Panc1 (cell line): ENCODE results near the gene STARD13. TPM values are rescaled to one million over a fixed set of nuclear protein-coding genes. Genes with fewer than 3 reads are reported as not detected.

Experiments used
- ATAC-seq: fragments of 200-7000 bp; cut with Tn5 transposase; 2 replicates; pipeline ENCODE4 v1.9.1; 2020; ENCODE audit warnings: mild to moderate bottlenecking, moderate library complexity
- BruUV-seq: library from RNA; stranded (reverse); fragments of 400-500 nt; replicated peaks from 2 replicates; lab custom pipeline; 2021; lab: Mats Ljungman, UMichigan
- CTCF ChIA-PET: fragments of 300-600 bp; sonication (Branson Sonifier 250); formaldehyde crosslinking; loops from one replicate; lab custom pipeline; 2022; ENCODE audit warnings: antibody characterized with exemption; lab: Charles Lee
- POLR2A ChIA-PET: fragments of 300-600 bp; sonication (Branson Sonifier 250); formaldehyde crosslinking; loops from one replicate; lab custom pipeline; 2022; ENCODE audit warnings: antibody characterized with exemption; lab: Charles Lee
- DNase-seq: peaks from one replicate; pipeline ENCODE4 v3.0.0-alpha.2; 2010; ENCODE audit warnings: low read depth, low spot score
- H3K27ac ChIP-seq: 2 replicates; pipeline ENCODE4 v1.5.1; 2011; ENCODE audit warnings: mild to moderate bottlenecking, low read length, inconsistent platforms
- H3K27me3 ChIP-seq: fragments of 200-500 bp; sonication (Bioruptor generic); 2 replicates; pipeline ENCODE4 v1.6.0; 2014; ENCODE audit warnings: low read length, inconsistent platforms; ENCODE audit not compliant: control insufficient read depth, insufficient read depth
- H3K36me3 ChIP-seq: fragments of 200-500 bp; sonication (Bioruptor generic); 2 replicates; pipeline ENCODE4 v1.5.1; 2014; ENCODE audit warnings: inconsistent platforms, mild to moderate bottlenecking, low read length, moderate library complexity; ENCODE audit not compliant: control insufficient read depth, insufficient read depth
- H3K4me1 ChIP-seq: 2 replicates; pipeline ENCODE4 v1.5.1; 2011; ENCODE audit warnings: inconsistent platforms, mild to moderate bottlenecking, low read length, moderate library complexity; ENCODE audit not compliant: control insufficient read depth, insufficient read depth
- H3K4me3 ChIP-seq, 2 experiments: 2 replicates each; pipeline ENCODE4 v1.5.1; 2011 to 2012; ENCODE audit warnings: low read depth in 2 of 2, low read length in 2 of 2, mild to moderate bottlenecking in 2 of 2, inconsistent platforms in 1 of 2, moderate library complexity in 1 of 2
- H3K9me3 ChIP-seq: fragments of 200-500 bp; sonication (Bioruptor generic); 2 replicates; pipeline ENCODE4 v1.5.1; 2014; ENCODE audit warnings: low read depth, mild to moderate bottlenecking, inconsistent platforms, low read length, moderate library complexity; ENCODE audit not compliant: control insufficient read depth, insufficient read depth
- POLR2AphosphoS5 ChIP-seq: IDR thresholded peaks from 2 replicates; pipeline ENCODE4 v1.6.1; 2012; ENCODE audit warnings: mild to moderate bottlenecking, low read depth, low read length, moderate library complexity
- REST ChIP-seq, 2 experiments: IDR thresholded peaks; 2 replicates each; pipeline ENCODE4 v1.6.1; 2011 to 2012; ENCODE audit warnings: low read depth in 2 of 2, control low read depth in 1 of 2, low read length in 1 of 2, mild to moderate bottlenecking in 1 of 2, moderate library complexity in 1 of 2; ENCODE audit not compliant: insufficient read depth in 1 of 2
- SIN3A ChIP-seq: IDR thresholded peaks from 2 replicates; pipeline ENCODE4 v1.6.1; 2012; ENCODE audit warnings: low read depth, mild to moderate bottlenecking, low read length, moderate library complexity, borderline replicate concordance; ENCODE audit not compliant: insufficient read depth
- TCF7L2 ChIP-seq: IDR thresholded peaks from 2 replicates; pipeline ENCODE4 v1.6.1; 2011; ENCODE audit warnings: mild to moderate bottlenecking, low read depth, low read length, inconsistent platforms
- in situ Hi-C: cut with HindIII; loops from 2 replicates; pipeline ENCODE4 v1.10.0; 2016; ENCODE audit warnings: low sequenced_read_pairs, low pct_unique_long_range_greater_than_20kb
- intact Hi-C: fragments of 100-400 bp; cut with micrococcal nuclease; formaldehyde crosslinking; loops from one replicate; pipeline ENCODE4 v1.10.0; 2022; ENCODE audit not compliant: unreplicated experiment
- total RNA-seq: library from RNA; stranded (reverse); gene quantifications from one replicate; pipeline ENCODE4 v1.2.1, GENCODE V29; 2021; ENCODE audit not compliant: unreplicated experiment
- TF ChIP-seq, protein P1 (sequence below): fragments of 450-650 bp; IDR thresholded peaks from 2 replicates; pipeline ENCODE4 v1.5.1; 2017; ENCODE audit warnings: mild to moderate bottlenecking

STARD13 gene
- total RNA-seq, 1 experiment from 2014 or later = 6.5 TPM

- H3K4me3 ChIP-seq = no peak overlapping the region
- DNase-seq (no peak), ATAC-seq (no peak)
- ChIA-PET CTCF (no interaction called here), POLR2A (no interaction called here)
- in situ Hi-C loops = no loop called here
- H3K36me3 ChIP-seq = no peaks in the 10 kb centered on the region
- no TSS peak for BruUV-seq
- H3K27ac ChIP-seq = no peak overlapping the region
- H3K4me1 ChIP-seq = no peaks in the 10 kb centered on the region
- no peaks in the 10 kb centered on the region for H3K9me3 ChIP-seq
- no peak for TF ChIP-seq REST (IDR thresholded peaks at IDR 0.05; ENCODE audit: insufficient read depth in 1 of 2, low read depth in 2 of 2, low read length in 1 of 2)
- TF ChIP-seq, protein P1, sequence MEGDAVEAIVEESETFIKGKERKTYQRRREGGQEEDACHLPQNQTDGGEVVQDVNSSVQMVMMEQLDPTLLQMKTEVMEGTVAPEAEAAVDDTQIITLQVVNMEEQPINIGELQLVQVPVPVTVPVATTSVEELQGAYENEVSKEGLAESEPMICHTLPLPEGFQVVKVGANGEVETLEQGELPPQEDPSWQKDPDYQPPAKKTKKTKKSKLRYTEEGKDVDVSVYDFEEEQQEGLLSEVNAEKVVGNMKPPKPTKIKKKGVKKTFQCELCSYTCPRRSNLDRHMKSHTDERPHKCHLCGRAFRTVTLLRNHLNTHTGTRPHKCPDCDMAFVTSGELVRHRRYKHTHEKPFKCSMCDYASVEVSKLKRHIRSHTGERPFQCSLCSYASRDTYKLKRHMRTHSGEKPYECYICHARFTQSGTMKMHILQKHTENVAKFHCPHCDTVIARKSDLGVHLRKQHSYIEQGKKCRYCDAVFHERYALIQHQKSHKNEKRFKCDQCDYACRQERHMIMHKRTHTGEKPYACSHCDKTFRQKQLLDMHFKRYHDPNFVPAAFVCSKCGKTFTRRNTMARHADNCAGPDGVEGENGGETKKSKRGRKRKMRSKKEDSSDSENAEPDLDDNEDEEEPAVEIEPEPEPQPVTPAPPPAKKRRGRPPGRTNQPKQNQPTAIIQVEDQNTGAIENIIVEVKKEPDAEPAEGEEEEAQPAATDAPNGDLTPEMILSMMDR = no peak
- no peak for TF ChIP-seq SIN3A
- TF ChIP-seq POLR2AphosphoS5 = no peak
- TF ChIP-seq TCF7L2 = no peak
- no peaks in the 10 kb centered on the region for H3K27me3 ChIP-seq
- intact Hi-C loops = no loop called here
These were observed 214.8 kb downstream of the STARD13 start for GRCh38 chr13:33070713-33071112.

- no peak overlapping the region for H3K27ac ChIP-seq
- H3K27me3 ChIP-seq = no peaks in the 10 kb centered on the region
- CTCF ChIA-PET = no interaction called here
- POLR2A ChIA-PET = no interaction called here
- no peaks in the 10 kb centered on the region for H3K4me1 ChIP-seq
- intact Hi-C loops (no loop called here), in situ Hi-C loops (no loop called here)
- ATAC-seq (no peak), DNase-seq (no peak)
- H3K36me3 ChIP-seq = no peaks in the 10 kb centered on the region
- H3K9me3 ChIP-seq = no peaks in the 10 kb centered on the region
- no peak for TF ChIP-seq POLR2AphosphoS5
- TF ChIP-seq, protein P1 = peak; percentile 4; the same call in 1 of the 2 replicates
- H3K4me3 ChIP-seq = no peak overlapping the region
- BruUV-seq = no TSS peak
These were observed 216.2 kb downstream of the STARD13 start for GRCh38 chr13:33069365-33069764.

GRCh38 chr13:33066329-33066728 is 219.2 kb downstream of the STARD13 start:
- POLR2A ChIA-PET = no interaction called here
- no peak for ATAC-seq
- no peak for DNase-seq
- TF ChIP-seq TCF7L2 (no peak), SIN3A (no peak), REST (IDR thresholded peaks at IDR 0.05; ENCODE audit: insufficient read depth in 1 of 2, low read depth in 2 of 2, low read length in 1 of 2) (no peak), POLR2AphosphoS5 (no peak)
- TF ChIP-seq, protein P1 = no peak
- no TSS peak for BruUV-seq
- no peaks in the 10 kb centered on the region for H3K4me1 ChIP-seq
- intact Hi-C loops = no loop called here
- CTCF ChIA-PET = no interaction called here
- no peaks in the 10 kb centered on the region for H3K9me3 ChIP-seq
- no peak overlapping the region for H3K4me3 ChIP-seq
- no peak overlapping the region for H3K27ac ChIP-seq
- H3K27me3 ChIP-seq = no peaks in the 10 kb centered on the region
- in situ Hi-C loops = no loop called here
- no peaks in the 10 kb centered on the region for H3K36me3 ChIP-seq
